Glutamatergic neuron (in vitro differentiated cells): ENCODE measurements around the gene ZNF724. TPM values are rescaled to one million over a fixed set of nuclear protein-coding genes. Genes with fewer than 3 reads are reported as not detected.
"Not testable (repeated sequence)": the region's sequence is repeated elsewhere in the genome, so short reads cannot be mapped to it uniquely, and the experiment has no call there.

Experiments
- DNase-seq: peaks from one replicate; pipeline ENCODE4 v3.0.0; 2022
- H3K27ac Mint-ChIP-seq: one replicate; pipeline ENCODE4 v1.8.0; 2020; ENCODE audit warnings: mild to moderate bottlenecking, mixed read lengths, inconsistent platforms; ENCODE audit not compliant: unreplicated experiment
- H3K27me3 Mint-ChIP-seq: one replicate; pipeline ENCODE4 v1.8.0; 2020; ENCODE audit warnings: mild to moderate bottlenecking, moderate library complexity, mixed read lengths, inconsistent platforms; ENCODE audit not compliant: unreplicated experiment
- H3K36me3 Mint-ChIP-seq: one replicate; pipeline ENCODE4 v1.8.0; 2020; ENCODE audit warnings: mild to moderate bottlenecking, mixed read lengths, inconsistent platforms; ENCODE audit not compliant: unreplicated experiment
- H3K4me1 Mint-ChIP-seq: one replicate; pipeline ENCODE4 v1.8.0; 2020; ENCODE audit warnings: mild to moderate bottlenecking, low read depth, mixed read lengths, inconsistent platforms; ENCODE audit not compliant: unreplicated experiment
- H3K4me3 Mint-ChIP-seq: one replicate; pipeline ENCODE4 v1.8.0; 2020; ENCODE audit warnings: mild to moderate bottlenecking, mixed read lengths, inconsistent platforms; ENCODE audit not compliant: unreplicated experiment
- H3K9me3 Mint-ChIP-seq: one replicate; pipeline ENCODE4 v1.8.0; 2020; ENCODE audit warnings: mild to moderate bottlenecking, moderate library complexity, mixed read lengths, inconsistent platforms; ENCODE audit not compliant: unreplicated experiment
- CTCF ChIP-seq: fragments of 200-600 bp; sonication (generic); IDR thresholded peaks from one replicate; pipeline ENCODE4 v1.5.0; 2021; ENCODE audit not compliant: partially characterized antibody, unreplicated experiment
- total RNA-seq: library from RNA; stranded (reverse); fragmentation: NEBNext Ultra II Directional; extraction: Animal tissue kit (Norgen Biotek cat#: 25700); gene quantifications from one replicate; pipeline ENCODE4 v1.2.1, GENCODE V29; 2021; ENCODE audit not compliant: unreplicated experiment

ZNF724 gene
- total RNA-seq, 1 donor from 2014 or later: 14.6 TPM

DNA sequence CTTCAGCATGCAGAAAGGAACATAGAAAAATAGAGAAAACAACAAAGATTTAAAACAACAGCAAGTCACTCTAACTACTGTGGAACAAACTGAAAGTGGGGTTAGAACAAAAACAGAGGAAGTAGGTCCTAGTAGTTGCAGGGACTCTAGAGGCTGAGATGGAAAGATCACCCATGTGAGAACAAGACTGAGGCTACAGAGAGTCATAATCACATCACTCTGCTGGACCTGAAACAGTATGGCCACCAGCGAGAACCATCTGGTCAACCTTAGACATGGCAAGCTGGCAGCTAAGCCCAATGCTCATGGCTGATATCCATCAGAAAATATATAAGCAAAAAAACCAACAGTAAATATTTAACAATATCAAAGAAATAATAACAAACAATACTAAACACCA, 35.8 kb upstream of the ZNF724 start:
- H3K36me3 Mint-ChIP-seq: peaks cover 15% of the 10 kb centered on the region
- DNase-seq: no peak
- no peak for TF ChIP-seq CTCF
- H3K27ac Mint-ChIP-seq: peak overlapping the region; percentile 3
- H3K4me3 Mint-ChIP-seq: no peak overlapping the region
- H3K9me3 Mint-ChIP-seq: peaks cover 14% of the 10 kb centered on the region
- no peaks in the 10 kb centered on the region for H3K4me1 Mint-ChIP-seq
- peaks cover 7% of the 10 kb centered on the region for H3K27me3 Mint-ChIP-seq

GRCh38 chr19:23285326-23285725, 35.1 kb upstream of the ZNF724 start:
- H3K36me3 Mint-ChIP-seq: peaks cover 15% of the 10 kb centered on the region
- not testable (repeated sequence) for DNase-seq, H3K4me1 Mint-ChIP-seq, H3K4me3 Mint-ChIP-seq, H3K27me3 Mint-ChIP-seq
- peaks cover 14% of the 10 kb centered on the region for H3K9me3 Mint-ChIP-seq
- H3K27ac Mint-ChIP-seq: peak overlapping the region; percentile 3

- Mint-ChIP-seq H3K36me3 (peaks cover 15% of the 10 kb centered on the region), H3K4me1 (no peaks in the 10 kb centered on the region), H3K27ac (no peak overlapping the region), H3K4me3 (no peak overlapping the region), H3K9me3 (peaks cover 14% of the 10 kb centered on the region), H3K27me3 (peaks cover 7% of the 10 kb centered on the region)
- peak; percentile 79 for TF ChIP-seq CTCF
- DNase-seq: peak; percentile 71
Observed at GRCh38 chr19:23283925-23284324, 33.7 kb upstream of the ZNF724 start.

DNA sequence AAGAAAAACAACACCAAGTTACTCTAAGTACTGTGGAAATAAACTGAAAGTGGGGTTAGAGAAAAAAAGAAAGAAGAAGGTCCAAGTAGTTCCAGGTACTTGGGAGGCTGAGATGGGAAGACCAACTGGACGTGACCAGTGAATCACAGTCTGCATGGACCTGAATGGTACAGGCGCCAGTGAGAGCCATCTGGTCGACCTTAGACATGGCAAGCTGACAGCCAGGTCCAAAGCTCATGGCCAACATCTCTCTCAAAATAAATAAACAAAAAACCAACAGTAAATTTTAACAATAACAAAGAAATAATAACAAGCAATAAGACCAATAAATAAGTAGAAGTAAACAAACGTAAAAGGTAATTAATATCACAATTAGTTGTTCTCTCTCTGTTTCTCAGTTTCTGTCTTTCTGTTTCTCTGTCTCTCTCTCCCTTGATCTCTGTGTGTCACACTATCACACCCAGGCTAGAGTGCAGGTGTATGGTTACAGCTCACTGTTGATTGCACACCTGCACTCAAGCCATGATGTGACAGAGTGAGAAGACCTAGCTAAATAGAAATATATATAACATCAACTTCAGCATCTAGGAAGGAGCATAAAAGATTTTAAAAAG, 31.6 kb upstream of the ZNF724 start:
- Mint-ChIP-seq H3K27ac (no peak overlapping the region), H3K36me3 (peaks cover 11% of the 10 kb centered on the region), H3K27me3 (peaks cover 6% of the 10 kb centered on the region), H3K4me1 (peaks cover 13% of the 10 kb centered on the region), H3K4me3 (no peak overlapping the region), H3K9me3 (peaks cover 14% of the 10 kb centered on the region)
- TF ChIP-seq CTCF: no peak
- no peak for DNase-seq

DNA sequence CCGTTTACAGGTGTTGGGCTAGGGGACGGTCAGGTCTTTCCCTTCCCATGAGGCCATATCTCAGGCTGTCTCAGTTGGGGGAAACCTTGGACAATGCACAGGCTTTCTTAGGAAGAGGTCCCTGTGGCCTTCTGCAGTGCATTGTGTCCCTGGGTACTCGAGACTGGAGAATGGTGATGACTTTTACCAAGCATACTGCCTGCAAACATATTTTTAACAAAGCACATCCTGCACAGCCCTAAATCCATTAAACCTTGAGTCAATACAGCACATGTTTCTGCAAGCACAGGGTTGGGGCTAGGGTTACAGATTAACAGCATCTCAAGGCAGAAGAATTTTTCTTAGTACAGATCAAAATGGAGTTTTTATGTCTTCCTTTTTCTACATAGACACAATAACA, 27.9 kb upstream of the ZNF724 start:
- not testable (repeated sequence) for H3K4me3 Mint-ChIP-seq

DNA sequence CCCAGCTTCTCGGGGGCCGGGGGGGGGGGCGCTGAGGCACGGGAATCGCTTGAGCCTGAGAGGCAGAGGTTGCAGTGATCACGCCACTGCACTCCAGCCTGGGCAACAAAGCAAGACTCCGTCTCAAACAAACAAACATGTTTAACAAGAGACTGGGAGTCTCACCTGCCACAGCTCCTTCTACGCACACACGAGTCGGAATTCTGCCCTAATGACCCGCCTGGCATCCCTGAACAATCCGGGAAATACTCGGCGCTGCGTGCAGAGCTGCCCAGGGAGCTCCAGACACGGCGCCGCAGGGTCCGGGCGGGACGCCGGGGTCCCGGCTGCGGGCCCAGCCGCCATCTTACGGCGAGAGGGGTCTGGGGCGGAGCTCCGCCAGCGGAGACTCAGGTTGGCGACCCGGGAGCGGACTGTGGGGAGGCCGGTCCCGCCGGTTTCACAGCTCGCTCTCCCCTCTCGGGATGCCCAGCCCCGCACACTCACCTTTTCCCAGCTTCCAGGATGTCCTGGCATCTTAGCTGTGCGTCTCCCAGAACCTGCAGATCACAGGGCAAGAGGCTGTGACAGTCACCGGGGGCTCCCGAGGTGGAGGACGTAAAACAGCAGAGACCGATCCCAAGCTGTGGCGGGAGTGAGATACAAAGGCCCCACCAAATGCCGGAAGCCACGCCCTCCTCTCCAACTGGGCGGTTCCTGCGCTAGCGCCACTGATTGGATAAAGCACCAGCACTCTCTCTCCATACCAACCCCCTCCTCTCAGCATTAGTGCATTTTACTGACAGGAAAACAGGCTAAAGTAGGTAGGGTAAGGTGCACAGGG, 23.6 kb upstream of the ZNF724 start:
- DNase-seq: peak; percentile 94
- H3K4me1 Mint-ChIP-seq: peaks cover 27% of the 10 kb centered on the region
- H3K4me3 Mint-ChIP-seq: peak overlapping the region; percentile 98
- H3K27ac Mint-ChIP-seq: peak overlapping the region; percentile 98
- peaks cover 12% of the 10 kb centered on the region for H3K9me3 Mint-ChIP-seq
- no peak for TF ChIP-seq CTCF
- peaks cover 13% of the 10 kb centered on the region for H3K36me3 Mint-ChIP-seq
- H3K27me3 Mint-ChIP-seq: peaks cover 5% of the 10 kb centered on the region

More for the DNA sequence above, 27.9 kb upstream of the ZNF724 start:
- peak overlapping the region; percentile 75 for H3K27ac Mint-ChIP-seq
- peaks cover 11% of the 10 kb centered on the region for H3K9me3 Mint-ChIP-seq
- peaks cover 15% of the 10 kb centered on the region for H3K4me1 Mint-ChIP-seq
- H3K36me3 Mint-ChIP-seq, DNase-seq, H3K27me3 Mint-ChIP-seq: not testable (repeated sequence)
